ENCODE results near the gene ADARB2.

Gene ADARB2

DNA sequence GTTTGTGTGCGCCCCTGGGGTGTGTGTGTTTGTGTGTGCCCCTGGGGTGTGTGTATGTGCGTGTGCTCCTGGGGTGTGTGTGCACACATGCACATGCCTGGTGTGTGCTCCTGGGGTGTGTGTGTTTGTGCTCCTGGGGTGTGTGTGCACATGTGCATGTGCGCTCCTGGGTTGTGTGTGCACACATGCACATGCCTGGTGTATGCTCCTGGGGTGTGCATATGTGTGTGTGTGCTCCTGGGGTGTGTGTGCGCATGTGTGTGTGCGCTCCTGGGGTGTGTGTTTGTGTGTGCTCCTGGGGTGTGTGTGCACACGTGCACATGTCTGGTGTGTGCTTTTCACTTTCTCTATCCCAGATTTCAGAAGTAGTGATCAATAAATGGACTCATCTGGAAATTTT, 360.1 kb downstream of the ADARB2 start:
- no peak for DNase-seq

- no peak for DNase-seq
These were observed 360.9 kb downstream of the ADARB2 start for GRCh38 chr10:1376384-1376945.

DNA sequence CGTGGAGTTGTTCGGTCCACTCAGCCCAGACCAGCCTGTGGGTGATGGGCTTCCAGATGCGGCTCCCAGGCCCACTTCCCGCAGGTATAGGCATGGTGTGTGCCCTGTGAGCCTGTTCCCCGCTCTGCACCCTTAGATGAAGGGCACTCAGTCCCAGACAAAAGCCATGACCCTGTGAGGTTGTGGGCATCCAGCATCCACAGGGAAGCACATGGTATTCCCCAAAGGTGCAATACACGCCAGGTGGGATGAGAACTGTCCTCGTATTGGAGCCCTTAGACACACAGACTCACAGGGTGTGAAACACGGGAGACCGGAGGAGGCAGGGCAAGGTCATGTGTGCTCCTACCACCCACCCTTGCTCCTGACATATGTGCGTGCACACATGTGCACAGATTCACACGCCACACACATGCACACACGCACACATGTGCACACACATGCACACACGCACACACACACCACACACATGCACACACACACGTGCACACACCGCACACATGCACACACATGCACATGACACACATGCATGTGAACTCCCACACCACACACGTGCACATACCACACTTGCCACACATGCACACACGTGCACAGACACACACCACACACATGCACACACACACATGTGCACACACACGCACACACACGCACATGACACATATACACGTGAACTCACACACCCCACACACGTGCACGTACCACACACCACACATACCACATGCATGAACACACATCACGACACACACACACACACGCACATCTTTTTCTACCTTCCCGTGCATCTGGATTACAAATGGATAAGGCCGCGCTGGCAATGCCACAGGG, 361.8 kb downstream of the ADARB2 start:
- no peak for DNase-seq

DNA sequence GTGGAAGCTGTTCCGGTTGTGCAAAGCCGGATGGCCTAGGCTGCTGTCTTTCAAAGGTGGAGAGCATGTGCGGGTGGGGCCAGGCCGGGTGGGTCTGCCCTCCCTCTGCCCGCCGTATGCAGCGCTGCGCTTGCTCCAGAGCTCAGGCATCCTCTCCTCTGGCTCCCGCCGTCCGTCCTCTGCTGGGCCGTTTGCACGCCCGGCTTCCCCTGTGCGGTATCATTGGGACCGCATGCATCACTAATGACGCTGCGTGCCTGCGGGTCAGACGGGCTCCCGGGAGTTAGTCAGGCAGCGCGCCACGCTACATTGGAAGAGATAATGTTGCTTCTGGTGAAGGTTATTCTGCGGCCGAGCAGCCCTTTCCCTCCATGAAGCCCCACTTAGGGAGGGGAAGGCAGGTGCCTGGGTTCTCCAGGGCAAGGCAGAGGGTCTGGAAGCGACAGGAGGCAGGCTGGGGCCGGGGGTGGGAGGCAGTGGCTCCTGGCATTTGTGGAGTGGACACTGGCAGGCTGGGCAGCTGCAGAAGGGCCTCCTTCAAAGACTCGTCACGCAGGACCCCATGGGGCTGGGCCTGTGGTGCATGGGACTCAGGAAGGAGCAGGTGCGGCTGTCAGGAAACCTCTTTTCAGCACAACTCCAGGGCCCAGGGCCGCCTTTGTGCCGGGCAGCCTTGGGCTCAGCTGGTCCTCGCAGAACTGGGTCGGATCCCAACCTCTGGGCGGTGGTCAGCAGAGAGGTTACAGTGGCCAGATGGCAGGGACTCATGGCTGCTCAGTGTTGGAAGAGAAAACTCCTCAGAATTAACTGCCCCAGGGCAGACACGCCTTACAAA, 362.6 kb downstream of the ADARB2 start:
- DNase-seq = no peak

- DNase-seq = no peak
These were observed 364.0 kb downstream of the ADARB2 start for GRCh38 chr10:1373287-1373686.

GRCh38 chr10:1372212-1372611, 365.1 kb downstream of the ADARB2 start:
- no peak for DNase-seq

GRCh38 chr10:1370298-1370697, 367.0 kb downstream of the ADARB2 start:
- no peak for DNase-seq

GRCh38 chr10:1369665-1370064, 367.7 kb downstream of the ADARB2 start:
- no peak for DNase-seq

GRCh38 chr10:1369197-1369596, 368.1 kb downstream of the ADARB2 start:
- DNase-seq = no peak

DNA sequence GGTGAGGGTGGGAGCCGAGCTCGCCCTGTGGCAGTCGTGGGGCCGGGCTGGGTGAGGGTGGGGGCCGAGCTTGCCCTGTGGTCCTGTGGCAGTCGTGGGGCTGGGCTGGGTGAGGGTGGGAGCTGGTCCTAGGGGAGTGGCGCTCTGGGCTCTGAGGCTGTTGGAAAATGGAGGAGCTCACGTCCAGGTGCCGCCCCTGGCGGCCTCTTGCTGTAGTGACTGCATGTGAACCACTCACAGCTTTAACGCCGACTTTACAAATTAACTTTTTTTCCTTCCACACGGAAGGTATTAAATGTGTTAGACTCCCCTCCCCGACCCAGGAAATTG, 368.5 kb downstream of the ADARB2 start:
- DNase-seq = no peak

DNA sequence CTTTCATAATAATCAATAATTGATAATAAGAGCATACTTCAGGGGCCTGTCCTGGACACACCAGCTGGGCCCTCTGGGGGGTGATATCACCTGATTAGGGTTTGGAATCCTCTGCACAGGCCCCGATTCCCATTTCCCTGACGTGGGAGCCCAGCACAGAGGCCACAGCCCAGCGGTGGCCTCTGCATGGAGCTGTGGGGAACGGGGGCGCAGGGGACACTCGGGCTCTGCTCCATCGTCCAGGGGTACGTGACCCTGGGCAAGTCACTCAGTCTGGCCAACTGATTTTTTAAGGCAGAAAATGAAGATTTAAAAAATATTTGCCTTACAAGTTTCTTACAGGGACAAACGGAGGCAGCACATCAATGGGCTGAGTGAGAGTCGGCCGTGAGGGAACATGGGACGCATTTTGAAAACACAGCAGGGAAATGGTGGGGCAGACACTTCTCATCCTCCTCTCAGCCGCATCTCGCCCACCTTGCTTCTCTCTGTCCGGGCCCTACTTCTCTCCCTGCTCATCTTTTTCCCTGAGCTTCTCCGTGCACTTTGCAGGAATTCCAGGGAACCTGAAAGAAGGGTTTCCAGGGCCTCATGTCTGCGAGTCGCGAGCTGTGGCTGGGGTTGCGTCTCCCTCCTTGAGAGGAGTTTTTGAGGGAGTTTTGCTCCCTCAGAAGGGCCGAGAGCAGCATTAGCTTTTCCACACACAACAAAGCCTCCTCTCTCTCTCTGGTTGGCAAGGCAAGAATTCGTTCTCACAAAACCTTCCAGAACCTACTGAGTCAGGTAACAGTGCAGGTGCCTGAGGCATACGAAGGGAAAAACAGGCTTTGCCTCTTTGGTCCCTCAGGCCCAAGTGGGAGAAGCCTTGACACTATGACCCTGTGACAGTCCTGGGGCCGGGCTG, 369.1 kb downstream of the ADARB2 start:
- DNase-seq = no peak

DNA sequence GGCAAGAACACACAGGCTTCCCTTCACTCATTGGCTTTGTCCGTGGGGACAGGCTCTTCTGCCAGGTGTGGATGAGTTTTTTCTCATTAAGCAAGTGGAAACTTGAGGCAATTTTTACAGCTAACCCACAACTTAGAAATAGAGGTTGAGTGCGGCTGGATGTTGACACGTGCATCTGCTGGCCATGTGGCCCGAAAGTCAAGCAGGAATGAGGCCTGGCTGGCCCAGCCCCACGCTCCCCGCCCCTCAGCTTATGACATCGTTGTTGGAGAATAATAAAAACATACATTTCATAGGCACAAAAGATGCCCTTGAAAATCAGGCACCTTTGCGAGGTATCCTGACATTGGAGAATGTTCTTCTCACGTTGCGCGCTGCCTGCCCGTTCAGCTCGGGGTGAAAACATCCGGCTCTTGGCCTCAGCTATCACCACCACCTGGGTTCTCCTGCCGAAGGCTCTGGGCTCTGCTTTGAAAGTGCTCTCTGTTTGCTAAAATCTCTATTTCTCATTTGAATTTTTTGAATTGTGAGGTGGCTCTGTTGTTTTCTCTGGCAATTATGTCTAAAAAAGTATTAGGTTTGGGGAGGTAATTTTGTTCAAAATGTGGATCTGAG, 370.4 kb downstream of the ADARB2 start:
- no peak for DNase-seq

DNA sequence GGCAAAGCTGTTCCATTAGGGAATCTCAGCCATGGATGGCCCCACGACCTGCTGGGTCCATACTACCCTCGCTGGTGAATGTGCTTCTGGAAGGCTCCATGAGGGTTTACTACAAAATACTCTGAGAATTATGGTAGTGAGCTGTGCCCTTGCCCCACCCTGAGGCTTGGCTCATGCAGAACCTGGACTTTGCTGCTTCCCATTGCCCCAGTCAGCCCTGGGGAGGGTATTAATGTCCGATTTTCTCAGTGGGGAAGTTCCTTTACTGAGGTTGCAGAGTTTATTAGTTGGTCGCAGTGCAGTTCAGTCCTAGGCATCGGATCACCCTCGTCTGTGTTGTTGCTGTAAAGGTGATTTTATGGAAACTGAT, 371.0 kb downstream of the ADARB2 start:
- no peak for DNase-seq

GRCh38 chr10:1365540-1366321, 371.6 kb downstream of the ADARB2 start:
- no peak for DNase-seq

DNA sequence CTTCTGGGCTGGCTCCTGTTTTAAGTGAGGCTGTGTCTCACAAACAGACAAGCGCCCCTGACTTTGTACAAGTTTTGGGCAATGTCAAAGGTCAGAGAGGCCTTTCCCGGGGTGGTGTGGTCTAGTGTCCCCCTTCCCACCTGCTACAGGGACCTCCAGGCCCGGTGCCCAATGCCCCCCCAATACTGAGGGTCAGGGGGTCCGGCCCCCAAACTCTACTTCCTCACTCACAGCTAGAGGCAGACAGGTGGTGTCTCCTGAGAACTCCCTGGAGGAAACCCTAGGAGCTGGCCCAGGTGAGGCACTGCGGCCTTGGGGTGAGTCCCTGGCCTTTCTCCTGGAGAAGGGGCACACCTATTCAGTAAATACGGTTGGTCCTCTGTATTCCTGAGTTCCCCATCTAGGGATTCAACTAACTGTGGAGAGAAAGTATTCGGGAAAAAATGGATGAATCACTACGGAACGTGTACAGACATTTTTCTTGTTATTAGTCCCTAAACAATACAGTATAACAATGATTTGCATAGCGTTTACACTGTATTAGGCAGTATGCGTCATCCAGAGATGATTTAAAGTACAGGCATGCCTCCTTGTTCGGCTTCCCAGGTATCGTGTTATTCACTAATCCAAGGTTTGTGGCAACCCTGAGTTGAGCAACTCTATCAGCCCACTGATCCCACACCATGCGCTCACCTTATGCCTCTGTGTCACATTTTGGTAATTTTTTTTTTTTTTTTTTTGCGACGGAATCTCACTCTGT, 373.0 kb downstream of the ADARB2 start:
- no peak for DNase-seq

DNA sequence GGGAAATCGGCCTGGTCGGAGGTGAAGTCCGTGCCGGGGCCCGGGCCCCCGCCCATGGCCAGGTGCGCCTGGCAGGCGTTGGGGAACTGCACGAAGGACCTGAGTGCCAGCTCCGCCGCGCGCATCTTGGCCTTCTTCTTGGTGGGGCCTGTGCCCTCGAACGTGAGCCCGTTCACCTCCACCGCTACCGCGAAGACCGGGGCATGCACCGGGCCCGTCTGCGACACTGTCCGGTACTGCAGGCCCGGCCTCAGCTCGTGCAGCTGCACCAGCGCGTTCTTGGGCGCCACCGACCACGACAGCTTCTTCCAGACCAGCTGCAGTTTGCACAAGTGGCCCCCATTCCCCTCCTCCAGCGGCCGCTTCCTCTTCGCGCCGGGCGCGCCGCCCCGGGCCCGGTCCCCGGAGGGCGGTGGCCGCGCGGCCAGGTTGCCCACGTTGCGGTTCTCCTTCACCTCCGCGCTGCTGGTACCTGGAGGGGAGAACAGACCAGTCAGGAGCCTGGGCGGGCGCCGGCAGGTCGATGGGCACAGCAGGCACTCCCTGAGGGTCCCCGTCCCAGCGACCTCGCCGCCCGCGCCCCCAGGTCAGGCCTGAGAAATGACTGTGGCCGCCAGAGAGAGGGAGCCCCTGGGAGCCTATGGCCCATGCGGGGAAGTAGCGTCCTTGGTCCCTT, 373.7 kb downstream of the ADARB2 start:
- no peak for DNase-seq

DNA sequence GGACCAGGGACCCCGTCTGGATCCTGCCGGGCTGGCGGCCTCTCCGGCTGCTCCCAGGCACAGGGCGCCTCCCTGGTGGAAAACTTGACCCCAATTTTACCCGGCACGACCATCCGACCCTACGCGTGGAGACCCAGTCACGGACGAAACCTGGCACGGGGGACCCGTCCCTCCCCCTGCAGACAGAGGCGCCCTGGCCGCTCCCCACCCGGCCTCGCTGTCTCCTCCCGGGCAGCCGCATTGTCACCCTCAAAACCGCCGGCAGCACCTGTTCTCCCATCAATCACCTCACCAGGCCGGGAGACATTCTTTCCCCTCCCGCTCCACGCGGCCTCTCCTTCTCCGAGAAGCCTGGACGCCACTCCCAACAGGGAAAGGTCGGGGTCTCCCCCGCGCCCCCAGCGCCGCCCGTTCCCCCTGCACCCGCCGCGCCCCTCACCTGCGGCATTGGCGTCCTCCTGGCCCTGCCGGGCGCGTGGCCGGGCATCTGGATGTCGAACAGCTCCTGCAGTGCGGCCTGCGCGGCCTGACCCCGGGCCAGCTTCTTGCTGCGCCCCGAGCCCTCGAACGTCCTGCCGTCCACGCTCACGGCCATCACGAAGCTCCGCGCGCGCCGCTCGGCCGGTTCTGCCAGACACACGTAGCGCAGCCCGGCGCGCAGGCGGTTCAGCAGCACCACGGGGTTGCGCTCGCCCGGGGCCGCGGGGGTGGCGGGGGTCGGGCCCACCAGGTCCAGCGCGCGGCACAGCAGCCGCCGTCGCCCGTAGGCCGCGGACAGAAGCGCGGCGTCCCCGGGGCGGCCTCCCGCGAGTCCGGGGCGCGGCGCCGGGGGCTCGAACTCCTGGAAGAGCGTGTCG, 374.5 kb downstream of the ADARB2 start:
- no peak for DNase-seq

DNA sequence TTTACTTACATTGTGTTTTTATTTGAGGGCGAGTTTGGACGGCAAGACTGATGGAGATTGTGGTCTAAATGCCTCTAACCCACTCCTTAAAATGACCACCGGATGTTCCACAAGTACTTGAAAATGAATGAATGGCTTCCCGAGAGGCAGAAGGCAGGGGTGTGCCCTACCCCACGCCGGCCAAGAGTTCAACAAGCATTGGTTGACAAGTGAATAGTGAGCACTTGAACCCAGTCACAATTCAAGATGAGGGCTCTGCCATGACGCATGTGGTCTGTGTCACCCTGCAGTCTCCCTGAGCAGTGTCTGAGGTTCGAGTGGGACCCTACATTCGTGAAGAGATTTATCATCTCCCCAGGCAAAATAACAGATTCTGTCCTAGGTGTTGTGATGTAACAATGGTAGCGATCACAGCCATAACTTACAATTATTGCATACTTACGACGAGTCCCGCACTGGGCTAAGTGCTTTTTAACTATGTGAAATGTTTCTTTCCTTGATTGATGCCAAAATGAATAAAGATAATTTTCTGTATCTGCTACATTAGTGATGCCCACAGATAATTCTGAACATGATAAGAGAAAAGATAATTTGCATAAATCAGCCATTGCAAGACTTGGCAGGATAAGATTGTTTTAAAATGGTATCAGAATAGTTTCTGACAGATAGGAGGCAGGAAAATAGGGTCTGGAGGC, 375.8 kb downstream of the ADARB2 start:
- DNase-seq = no peak

Measured in activated T-cell treated with anti-CD3 and anti-CD28 coated beads, Interleukin-2, amount 50 U/mL, for 48 hours (primary cell).